Activated B cell treated with CpG ODN at 0.5 μM for 24 hours (primary cell): Measurements from ENCODE around the gene CKAP5. TPM values are rescaled to one million over a fixed set of nuclear protein-coding genes. Genes with fewer than 3 reads are reported as not detected.
"Not testable (repeated sequence)": the region's sequence is repeated elsewhere in the genome, so short reads cannot be mapped to it uniquely, and the experiment has no call there.

Experiments
- ATAC-seq: fragments of 200-7000 bp; cut with Tn5 transposase; one replicate; pipeline ENCODE4 v1.10.0; 2021; ENCODE audit warnings: low read depth, mild to moderate bottlenecking, moderate library complexity
- CTCF ChIA-PET: fragments of 350-600 bp; sonication (Branson Sonifier 250); formaldehyde crosslinking; loops from one replicate; lab custom pipeline; 2021; ENCODE audit warnings: antibody characterized with exemption; lab: Charles Lee
- POLR2A ChIA-PET: fragments of 350-600 bp; sonication (Branson Sonifier 250); formaldehyde crosslinking; loops from one replicate; lab custom pipeline; 2021; ENCODE audit warnings: antibody characterized with exemption; lab: Charles Lee
- DNase-seq: peaks from one replicate; pipeline ENCODE4 v3.0.0; 2022
- H3K27ac Mint-ChIP-seq: one replicate; pipeline ENCODE4 v1.8.0; 2020; ENCODE audit warnings: mixed read lengths
- H3K27me3 Mint-ChIP-seq: one replicate; pipeline ENCODE4 v1.8.0; 2021; ENCODE audit warnings: mixed read lengths
- H3K36me3 Mint-ChIP-seq: one replicate; pipeline ENCODE4 v1.8.0; 2021; ENCODE audit warnings: low read depth, mixed read lengths
- H3K4me1 Mint-ChIP-seq: one replicate; pipeline ENCODE4 v1.8.0; 2021; ENCODE audit warnings: mixed read lengths
- H3K4me3 Mint-ChIP-seq: one replicate; pipeline ENCODE4 v1.8.0; 2020; ENCODE audit warnings: mild to moderate bottlenecking, mixed read lengths
- H3K9me3 Mint-ChIP-seq: one replicate; pipeline ENCODE4 v1.8.0; 2020; ENCODE audit warnings: mixed read lengths
- CTCF ChIP-seq: fragments of 200-600 bp; IDR thresholded peaks from one replicate; pipeline ENCODE4 v1.8.0; 2022; ENCODE audit warnings: antibody characterized with exemption, mild to moderate bottlenecking
- intact Hi-C: fragments of 100-400 bp; cut with micrococcal nuclease; formaldehyde crosslinking; loops from one replicate; pipeline ENCODE4 v1.15.1; 2024
- total RNA-seq: library from RNA; stranded (reverse); gene quantifications from 2 replicates; pipeline ENCODE4 v1.2.3, GENCODE V29; 2022

The CKAP5 gene
- total RNA-seq, 1 donor from 2014 or later = 50.4 TPM

- ATAC-seq = no peak
- Mint-ChIP-seq H3K4me3 (no peak overlapping the region), H3K4me1 (peaks cover 19% of the 10 kb centered on the region), H3K9me3 (no peaks in the 10 kb centered on the region), H3K36me3 (no peaks in the 10 kb centered on the region), H3K27me3 (no peaks in the 10 kb centered on the region), H3K27ac (no peak overlapping the region)
- DNase-seq = no peak
- intact Hi-C loops = no loop called here
- TF ChIP-seq CTCF = no peak
- ChIA-PET POLR2A (interaction anchor here (0.7 kb wide), 1 partner anchor 23 kb away, joined by 3 read pairs; no protein-coding TSS in a partner anchor), CTCF (no interaction called here)
These were observed 18.1 kb downstream of the CKAP5 start for GRCh38 chr11:46827995-46828394.

- peak; percentile 100 for ATAC-seq
- intact Hi-C loops = loop anchor here (1.0 kb wide), 2 partner anchors 8 to 20 kb away; partner anchors contain the start of gene CKAP5
- H3K27me3 Mint-ChIP-seq = no peaks in the 10 kb centered on the region
- ChIA-PET CTCF (no interaction called here), POLR2A (interaction anchor here (0.7 to 1.1 kb wide), 3 partner anchors 18 to 74 kb away, joined by 3 to 4 read pairs (median 3); partner anchors contain the start of gene CKAP5)
- H3K9me3 Mint-ChIP-seq = no peaks in the 10 kb centered on the region
- no peaks in the 10 kb centered on the region for H3K36me3 Mint-ChIP-seq
- H3K4me1 Mint-ChIP-seq = peaks cover 19% of the 10 kb centered on the region
- DNase-seq = peak; percentile 66
- TF ChIP-seq CTCF = no peak
- H3K27ac Mint-ChIP-seq = peak overlapping the region; percentile 41
- H3K4me3 Mint-ChIP-seq = peak overlapping the region; percentile 82
These were observed 19.6 kb downstream of the CKAP5 start for GRCh38 chr11:46826310-46827044.

GRCh38 chr11:46808799-46809431 lies 37.2 kb downstream of the CKAP5 start:
- Mint-ChIP-seq H3K9me3 (no peaks in the 10 kb centered on the region), H3K4me3 (no peak overlapping the region), H3K27me3 (no peaks in the 10 kb centered on the region), H3K36me3 (peaks cover 47% of the 10 kb centered on the region), H3K4me1 (no peaks in the 10 kb centered on the region), H3K27ac (no peak overlapping the region)
- DNase-seq = no peak
- ChIA-PET CTCF (no interaction called here), POLR2A (no interaction called here)
- intact Hi-C loops = no loop called here
- no peak for ATAC-seq
- no peak for TF ChIP-seq CTCF

GRCh38 chr11:46801694-46802470 lies 44.2 kb downstream of the CKAP5 start:
- no peaks in the 10 kb centered on the region for H3K4me1 Mint-ChIP-seq
- POLR2A ChIA-PET = no interaction called here
- no peak overlapping the region for H3K4me3 Mint-ChIP-seq
- no peak for DNase-seq
- H3K27ac Mint-ChIP-seq = no peak overlapping the region
- intact Hi-C loops = no loop called here
- TF ChIP-seq CTCF = no peak
- ATAC-seq = no peak
- peaks cover 45% of the 10 kb centered on the region for H3K36me3 Mint-ChIP-seq
- H3K9me3 Mint-ChIP-seq = no peaks in the 10 kb centered on the region
- CTCF ChIA-PET = no interaction called here
- no peaks in the 10 kb centered on the region for H3K27me3 Mint-ChIP-seq

GRCh38 chr11:46800177-46800576 lies 45.9 kb downstream of the CKAP5 start:
- no peaks in the 10 kb centered on the region for H3K27me3 Mint-ChIP-seq
- H3K27ac Mint-ChIP-seq = no peak overlapping the region
- POLR2A ChIA-PET = no interaction called here
- CTCF ChIA-PET = no interaction called here
- peaks cover 45% of the 10 kb centered on the region for H3K36me3 Mint-ChIP-seq
- TF ChIP-seq CTCF = no peak
- H3K9me3 Mint-ChIP-seq = no peaks in the 10 kb centered on the region
- no peaks in the 10 kb centered on the region for H3K4me1 Mint-ChIP-seq
- H3K4me3 Mint-ChIP-seq = no peak overlapping the region
- no peak for DNase-seq
- ATAC-seq = no peak
- intact Hi-C loops = no loop called here

- H3K9me3 Mint-ChIP-seq, H3K4me1 Mint-ChIP-seq, CTCF ChIA-PET, POLR2A ChIA-PET, ATAC-seq, H3K4me3 Mint-ChIP-seq, DNase-seq, H3K27ac Mint-ChIP-seq, intact Hi-C loops, H3K27me3 Mint-ChIP-seq: not testable (repeated sequence)
- H3K36me3 Mint-ChIP-seq = peaks cover 50% of the 10 kb centered on the region
These were observed 46.4 kb downstream of the CKAP5 start for GRCh38 chr11:46799725-46800124.
